ENCODE measurements around the gene EFNA5.

GRCh38 chr5:107610798-107611197 lies 59.9 kb downstream of the EFNA5 start:
- TF ChIP-seq EZH2 (IDR thresholded peaks at IDR 0.05; ENCODE audit: low read depth, low read length, severe bottlenecking), result no peak
- TF ChIP-seq CHD2 (IDR thresholded peaks at IDR 0.05; ENCODE audit: low read length), result no peak

All from H1 (cell line).